ENCODE results near the gene WDR91. TPM values are rescaled to one million over a fixed set of nuclear protein-coding genes. Genes with fewer than 3 reads are reported as not detected.

Gene WDR91
- total RNA-seq, 6 donors from 2014 or later: 19.0 to 180 (median 27.5) TPM

DNA sequence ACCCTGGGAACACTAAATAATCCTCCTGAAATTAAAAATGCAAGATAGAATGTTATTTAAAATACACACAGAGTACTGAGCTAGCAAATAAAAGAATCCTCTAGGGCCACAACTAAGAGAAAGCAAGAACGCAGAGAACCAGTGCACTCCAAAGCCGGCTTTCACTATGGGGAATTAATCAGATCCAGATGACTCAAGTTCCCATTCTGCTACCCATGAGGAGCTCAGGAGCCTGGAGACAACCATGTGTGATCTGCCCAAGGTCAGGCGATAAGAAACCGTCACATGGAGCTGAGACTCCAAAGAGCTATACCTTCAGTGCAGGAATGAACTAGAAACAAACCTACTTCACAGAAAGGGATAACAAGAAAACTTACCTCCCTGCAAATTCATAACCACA lies 21.4 kb downstream of the WDR91 start:
- Histone ChIP-seq H3K27me3 (no peaks in the 10 kb centered on the region), H3K27ac (no peak overlapping the region), H3K4me3 (no peak overlapping the region), H3K9me3 (no peaks in the 10 kb centered on the region), H3K36me3 (peaks cover 47 to 96% (median 80%) of the 10 kb centered on the region in 4 donors), H3K4me1 (no peaks in the 10 kb centered on the region)
- 92 to 95% methylated on average over 4 of the region's 4 CpGs for WGBS, 2 donors
- no peak for DNase-seq
- no peak for TF ChIP-seq POLR2AphosphoS5 (IDR thresholded peaks at IDR 0.05)
- no peak for TF ChIP-seq POLR2A (IDR thresholded peaks at IDR 0.05)
- TF ChIP-seq EP300 (IDR thresholded peaks at IDR 0.05): no peak
- TF ChIP-seq, protein P1, sequence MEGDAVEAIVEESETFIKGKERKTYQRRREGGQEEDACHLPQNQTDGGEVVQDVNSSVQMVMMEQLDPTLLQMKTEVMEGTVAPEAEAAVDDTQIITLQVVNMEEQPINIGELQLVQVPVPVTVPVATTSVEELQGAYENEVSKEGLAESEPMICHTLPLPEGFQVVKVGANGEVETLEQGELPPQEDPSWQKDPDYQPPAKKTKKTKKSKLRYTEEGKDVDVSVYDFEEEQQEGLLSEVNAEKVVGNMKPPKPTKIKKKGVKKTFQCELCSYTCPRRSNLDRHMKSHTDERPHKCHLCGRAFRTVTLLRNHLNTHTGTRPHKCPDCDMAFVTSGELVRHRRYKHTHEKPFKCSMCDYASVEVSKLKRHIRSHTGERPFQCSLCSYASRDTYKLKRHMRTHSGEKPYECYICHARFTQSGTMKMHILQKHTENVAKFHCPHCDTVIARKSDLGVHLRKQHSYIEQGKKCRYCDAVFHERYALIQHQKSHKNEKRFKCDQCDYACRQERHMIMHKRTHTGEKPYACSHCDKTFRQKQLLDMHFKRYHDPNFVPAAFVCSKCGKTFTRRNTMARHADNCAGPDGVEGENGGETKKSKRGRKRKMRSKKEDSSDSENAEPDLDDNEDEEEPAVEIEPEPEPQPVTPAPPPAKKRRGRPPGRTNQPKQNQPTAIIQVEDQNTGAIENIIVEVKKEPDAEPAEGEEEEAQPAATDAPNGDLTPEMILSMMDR (IDR thresholded peaks at IDR 0.05): no peak
- ATAC-seq (ENCODE audit: low FRiP score in 2 of 2): no peak

DNA sequence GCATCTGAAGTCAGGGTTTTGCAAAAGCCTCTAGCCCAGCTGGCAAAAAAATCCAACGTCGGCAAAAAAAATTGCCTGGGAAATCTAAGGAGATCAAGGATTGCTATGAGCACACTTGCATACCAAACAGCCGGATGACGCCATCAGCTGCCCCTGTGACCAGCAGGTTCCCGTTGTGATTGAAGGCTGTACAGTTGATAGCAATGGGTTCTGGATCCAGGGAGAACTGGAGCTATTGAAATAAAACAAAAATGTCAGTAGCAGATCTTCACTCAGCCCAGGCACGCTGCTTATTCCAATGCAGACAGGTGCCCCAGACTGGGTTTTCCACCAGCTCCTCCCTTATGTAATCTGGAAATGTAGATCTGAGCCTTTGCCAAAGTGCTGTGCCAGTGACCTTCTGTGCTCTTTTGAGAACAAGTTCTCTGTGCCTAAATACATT lies 22.1 kb downstream of the WDR91 start:
- Histone ChIP-seq H3K27me3 (no peaks in the 10 kb centered on the region), H3K4me3 (no peak overlapping the region), H3K36me3 (peaks cover 47 to 96% (median 79%) of the 10 kb centered on the region in 4 donors), H3K4me1 (no peaks in the 10 kb centered on the region), H3K9me3 (no peaks in the 10 kb centered on the region), H3K27ac (no peak overlapping the region)
- TF ChIP-seq, protein P1 (IDR thresholded peaks at IDR 0.05): no peak
- no peak for TF ChIP-seq POLR2A (IDR thresholded peaks at IDR 0.05)
- no peak for TF ChIP-seq EP300 (IDR thresholded peaks at IDR 0.05)
- TF ChIP-seq POLR2AphosphoS5 (IDR thresholded peaks at IDR 0.05): no peak
- DNase-seq: no peak
- 79 to 89% methylated on average over 6 of the region's 6 CpGs for WGBS, 2 donors
- no peak for ATAC-seq (ENCODE audit: low FRiP score in 2 of 2)

DNA sequence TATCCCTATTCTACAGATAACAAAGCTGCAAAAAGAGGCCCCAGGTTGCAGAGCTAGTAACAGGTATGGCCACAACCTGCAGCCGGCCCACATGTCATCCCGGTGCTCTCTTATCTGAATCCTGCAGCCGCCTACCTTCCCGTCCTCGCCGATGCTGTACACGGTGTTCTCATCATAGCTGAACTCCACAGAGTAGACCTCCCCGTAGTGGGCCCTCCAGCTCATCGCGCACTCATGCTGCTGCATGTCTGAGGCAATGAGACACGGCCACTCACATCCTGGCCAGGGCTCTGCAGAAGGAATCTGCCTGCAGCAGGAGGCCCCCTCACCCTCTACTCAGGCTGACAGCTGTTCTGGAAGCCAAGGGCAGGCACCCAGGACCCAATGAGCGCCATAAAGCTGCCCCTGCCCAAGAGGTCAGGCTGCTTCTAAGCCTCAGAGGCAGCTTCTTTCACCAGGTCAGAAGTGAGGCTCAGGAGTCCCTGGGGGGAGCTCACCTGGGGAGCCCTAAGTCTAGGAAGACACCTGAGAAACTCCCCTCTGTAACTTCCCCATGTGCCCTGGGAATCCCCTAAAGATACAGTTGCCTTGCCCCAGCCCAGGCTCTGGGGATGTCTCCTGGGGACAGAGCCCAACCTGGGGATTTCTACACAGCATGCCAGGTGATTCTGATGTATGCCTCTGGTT lies 22.9 kb downstream of the WDR91 start:
- DNase-seq (no peak), ATAC-seq (ENCODE audit: low FRiP score in 2 of 2) (no peak)
- Histone ChIP-seq H3K9me3 (no peaks in the 10 kb centered on the region), H3K27me3 (no peaks in the 10 kb centered on the region), H3K36me3 (peaks cover 49 to 96% (median 78%) of the 10 kb centered on the region in 4 donors), H3K27ac (no peak overlapping the region), H3K4me1 (no peaks in the 10 kb centered on the region), H3K4me3 (no peak overlapping the region)
- TF ChIP-seq, protein P1 (IDR thresholded peaks at IDR 0.05): no peak
- 96 to 97% methylated on average over 11 to 12 of the region's 12 CpGs for WGBS, 2 donors

DNA sequence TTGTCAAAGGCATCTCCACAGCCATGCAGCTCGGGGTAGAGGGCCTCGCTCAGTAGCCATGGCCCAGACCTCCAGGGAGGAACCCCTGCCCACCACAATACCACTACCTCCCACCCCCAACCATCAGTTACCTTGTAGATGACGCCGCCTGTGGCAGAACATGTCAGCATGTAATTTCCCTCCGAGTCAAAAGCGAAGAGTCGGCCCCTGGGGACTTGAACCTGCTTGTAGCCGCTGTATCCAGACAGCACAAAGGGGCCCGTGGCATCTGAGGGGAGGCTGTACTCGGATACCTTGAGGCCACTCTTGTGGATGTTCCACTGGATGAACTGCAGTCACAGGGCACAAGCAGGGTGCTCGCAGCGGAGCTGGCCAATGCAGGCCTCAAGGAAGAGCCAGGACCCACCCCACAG lies 24.5 kb downstream of the WDR91 start:
- TF ChIP-seq EP300 (IDR thresholded peaks at IDR 0.05) (no peak), POLR2A (IDR thresholded peaks at IDR 0.05) (no peak), POLR2AphosphoS5 (IDR thresholded peaks at IDR 0.05) (no peak)
- TF ChIP-seq, protein P1 (IDR thresholded peaks at IDR 0.05): no peak
- 82 to 89% methylated on average over 12 of the region's 12 CpGs for WGBS, 2 donors
- Histone ChIP-seq H3K27ac (no peak overlapping the region), H3K27me3 (no peaks in the 10 kb centered on the region), H3K9me3 (peaks cover 3 to 13% (median 9%) of the 10 kb centered on the region in 4 donors), H3K36me3 (peaks cover 38 to 98% (median 78%) of the 10 kb centered on the region in 4 donors), H3K4me3 (no peak overlapping the region), H3K4me1 (no peaks in the 10 kb centered on the region)
- ATAC-seq (ENCODE audit: low FRiP score in 2 of 2) (no peak), DNase-seq (peak in 1 of 2 donors; percentile 46)

DNA sequence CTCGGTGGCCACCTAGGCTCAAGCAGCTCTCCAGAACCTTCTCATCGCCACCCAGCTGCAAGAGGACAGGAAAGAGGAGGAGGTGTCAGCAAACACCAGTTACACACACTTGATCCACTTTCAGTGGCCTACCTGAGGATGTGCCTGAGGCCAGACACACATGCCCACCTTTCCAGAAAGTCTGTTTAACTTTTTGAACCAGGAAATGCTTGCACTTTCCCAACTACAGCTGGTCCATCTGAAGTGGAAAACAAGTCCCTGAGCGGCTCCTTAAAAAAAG lies 25.1 kb downstream of the WDR91 start:
- Histone ChIP-seq H3K4me1 (no peaks in the 10 kb centered on the region), H3K27ac (no peak overlapping the region), H3K36me3 (peaks cover 38 to 95% (median 81%) of the 10 kb centered on the region in 4 donors), H3K27me3 (no peaks in the 10 kb centered on the region), H3K4me3 (no peak overlapping the region), H3K9me3 (peaks cover 9 to 19% (median 16%) of the 10 kb centered on the region in 4 donors)
- ATAC-seq (ENCODE audit: low FRiP score in 2 of 2): no peak
- 92 to 95% methylated on average over 1 to 3 of the region's 3 CpGs for WGBS, 2 donors
- no peak for DNase-seq
- TF ChIP-seq POLR2AphosphoS5 (IDR thresholded peaks at IDR 0.05) (no peak), POLR2A (IDR thresholded peaks at IDR 0.05) (no peak), EP300 (IDR thresholded peaks at IDR 0.05) (no peak)
- TF ChIP-seq, protein P1 (IDR thresholded peaks at IDR 0.05): no peak

All from upper lobe of left lung (tissue), 6 donors.